A673 (cell line): ENCODE measurements around the gene PRKD1.

ENCODE experiments used
- CTCF ChIP-seq: fragments of 300-800, 200-600 bp; sonication (generic); conservative IDR thresholded peaks from 2 replicates; pipeline ENCODE4 v1.5.1; 2017; ENCODE audit warnings: low read depth, mild to moderate bottlenecking, antibody characterized with exemption, low read length, moderate library complexity, mixed read lengths
- EZH2 ChIP-seq: fragments of 200-600 bp; sonication (generic); IDR thresholded peaks from 2 replicates; pipeline ENCODE4 v1.6.1; 2017; ENCODE audit warnings: borderline replicate concordance, low read depth, mild to moderate bottlenecking, mixed read lengths, antibody characterized with exemption, low read length; ENCODE audit not compliant: poor library complexity, severe bottlenecking

- no peak for TF ChIP-seq CTCF
- no peak for TF ChIP-seq EZH2
Measured at GRCh38 chr14:29712601-29713000, 215.0 kb downstream of the PRKD1 start.
